Transverse colon (tissue), 4 donors: ENCODE results near the gene SSU72. TPM values are rescaled to one million over a fixed set of nuclear protein-coding genes. Genes with fewer than 3 reads are reported as not detected.

Experiments used
- DNase-seq: peaks from one replicate; pipeline ENCODE4 v3.0.0-alpha.2; 2019
- H3K27ac ChIP-seq, 4 donors: fragments of 200-600 bp; sonication (generic); 2 replicates each; pipeline ENCODE4 v1.5.1; 2016 to 2018; ENCODE audit warnings: inconsistent platforms in 4 of 4
- H3K27me3 ChIP-seq: fragments of 200-600 bp; sonication (generic); 2 replicates; pipeline ENCODE4 v1.5.1; 2017; ENCODE audit warnings: inconsistent platforms
- H3K36me3 ChIP-seq, 4 donors: fragments of 200-600 bp; sonication (generic); 2 replicates each; pipeline ENCODE4 v1.5.1; 2017 to 2019; ENCODE audit warnings: inconsistent platforms in 4 of 4
- H3K4me1 ChIP-seq, 4 donors: fragments of 200-600 bp; sonication (generic); 2 replicates each; pipeline ENCODE4 v1.5.1; 2017 to 2020; ENCODE audit warnings: inconsistent platforms in 4 of 4
- H3K4me3 ChIP-seq, 4 donors: fragments of 200-600 bp; sonication (generic); 1 replicate in 1 of 4; 2 replicates in 3 of 4; pipeline versions ENCODE4 v1.5.1 to v1.6.1; 2017 to 2019; ENCODE audit warnings: inconsistent platforms in 4 of 4
- H3K9me3 ChIP-seq, 2 donors: fragments of 200-600 bp; sonication (generic); 2 replicates each; pipeline ENCODE4 v1.5.1; 2017 to 2019; ENCODE audit warnings: inconsistent platforms in 2 of 2
- EP300 ChIP-seq: sonication (generic); formaldehyde crosslinking; IDR thresholded peaks from one replicate; pipeline ENCODE4 v1.6.1; 2017; ENCODE audit warnings: antibody characterized with exemption, low read depth
- POLR2A ChIP-seq: fragments of 450-650 bp; IDR thresholded peaks from one replicate; pipeline ENCODE4 v1.6.1; 2016; ENCODE audit warnings: antibody characterized with exemption, mild to moderate bottlenecking, moderate library complexity
- POLR2AphosphoS5 ChIP-seq, 3 donors: sonication (generic); formaldehyde crosslinking; IDR thresholded peaks; one replicate each; pipeline ENCODE4 v1.6.1; 2016; ENCODE audit warnings: antibody characterized with exemption in 3 of 3
- WGBS, 2 donors: methylation state at CpG; one replicate each; pipeline ENCODE4 v1.1.5; 2018; ENCODE audit warnings: low coverage in 1 of 2; 5-methylcytosine and 5-hydroxymethylcytosine counted together
- in situ Hi-C, 4 donors: fragments of 200-750 bp; cut with MboI; loops; one replicate each; pipeline versions ENCODE4 v1.15.0 to v1.15.1; 2017; ENCODE audit warnings: low sequenced_read_pairs in 3 of 4, low pct_ligation_motif_present in 1 of 4, low pct_unique_long_range_greater_than_20kb in 1 of 4
- intact Hi-C: fragments of 100-400 bp; cut with DNase I; formaldehyde crosslinking; loops from one replicate; pipeline ENCODE4 v1.15.1; 2023; ENCODE audit warnings: low total_unique reads
- total RNA-seq, 4 donors: library from RNA; depleted of rRNA; stranded (reverse); fragments of >200 nt; gene quantifications; one replicate each; pipeline ENCODE4 v1.1.0, GENCODE V29; 2016
- TF ChIP-seq, protein P1 (sequence below), 5 experiments: fragments of 200-600 bp in 3 of 5; fragments of 450-650 bp in 2 of 5; sonication (generic) in 3 of 5; IDR thresholded peaks; 1 replicate in 2 of 5; 2 replicates in 3 of 5; pipeline ENCODE4 v1.5.1; 2016 to 2017; ENCODE audit warnings: antibody characterized with exemption in 5 of 5, inconsistent platforms in 3 of 5, mild to moderate bottlenecking in 2 of 5, moderate library complexity in 1 of 5

SSU72 gene
- total RNA-seq, 4 donors from 2014 or later = 95.0 to 162 (median 136) TPM

DNA sequence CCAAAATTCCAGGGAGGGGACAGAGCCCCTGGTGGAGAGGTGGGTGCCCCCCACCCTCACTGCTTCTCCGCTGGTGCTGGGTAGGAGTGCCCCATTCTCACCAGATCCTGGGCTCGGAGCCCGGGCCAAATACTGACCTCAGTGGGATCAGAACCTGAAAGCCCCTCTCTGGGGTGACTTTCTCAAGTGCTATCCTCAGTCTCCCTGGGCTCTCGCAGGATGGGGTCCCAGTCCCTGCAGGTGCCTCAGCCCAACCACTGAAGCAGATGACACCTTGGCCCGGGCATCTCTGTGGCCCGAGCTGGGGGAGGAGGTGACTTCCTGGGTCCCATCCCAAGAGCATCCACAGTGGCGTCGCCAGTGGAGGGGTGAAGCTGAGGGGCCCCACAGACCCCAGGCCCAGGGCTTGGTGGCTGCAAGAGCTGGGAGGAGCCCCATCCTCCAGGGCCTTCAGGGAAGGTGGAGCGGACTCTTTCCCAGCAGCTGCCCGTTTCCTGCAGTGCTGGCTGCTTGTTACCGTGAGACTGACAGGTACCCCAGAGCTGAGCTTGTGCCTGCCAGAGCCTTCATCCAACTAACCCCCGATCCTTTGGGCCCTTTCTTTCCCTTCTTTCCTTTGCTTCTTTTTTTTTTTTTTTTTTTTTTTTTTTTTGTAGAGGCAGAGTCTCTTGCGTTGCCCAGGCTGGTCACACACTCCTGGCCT is 29.2 kb upstream of the SSU72 start:
- peaks cover 37% of the 10 kb centered on the region for H3K27me3 ChIP-seq
- no peak for DNase-seq
- no peaks in the 10 kb centered on the region for H3K9me3 ChIP-seq
- in situ Hi-C loops (no loop called here), intact Hi-C loops (no loop called here)
- H3K27ac ChIP-seq = no peak overlapping the region
- H3K4me1 ChIP-seq = peaks cover 5 to 11% (median 10%) of the 10 kb centered on the region in 4 donors
- H3K36me3 ChIP-seq = no peaks in the 10 kb centered on the region
- no peak overlapping the region for H3K4me3 ChIP-seq
- TF ChIP-seq EP300 = no peak
- no peak for TF ChIP-seq POLR2A
- TF ChIP-seq, protein P1, sequence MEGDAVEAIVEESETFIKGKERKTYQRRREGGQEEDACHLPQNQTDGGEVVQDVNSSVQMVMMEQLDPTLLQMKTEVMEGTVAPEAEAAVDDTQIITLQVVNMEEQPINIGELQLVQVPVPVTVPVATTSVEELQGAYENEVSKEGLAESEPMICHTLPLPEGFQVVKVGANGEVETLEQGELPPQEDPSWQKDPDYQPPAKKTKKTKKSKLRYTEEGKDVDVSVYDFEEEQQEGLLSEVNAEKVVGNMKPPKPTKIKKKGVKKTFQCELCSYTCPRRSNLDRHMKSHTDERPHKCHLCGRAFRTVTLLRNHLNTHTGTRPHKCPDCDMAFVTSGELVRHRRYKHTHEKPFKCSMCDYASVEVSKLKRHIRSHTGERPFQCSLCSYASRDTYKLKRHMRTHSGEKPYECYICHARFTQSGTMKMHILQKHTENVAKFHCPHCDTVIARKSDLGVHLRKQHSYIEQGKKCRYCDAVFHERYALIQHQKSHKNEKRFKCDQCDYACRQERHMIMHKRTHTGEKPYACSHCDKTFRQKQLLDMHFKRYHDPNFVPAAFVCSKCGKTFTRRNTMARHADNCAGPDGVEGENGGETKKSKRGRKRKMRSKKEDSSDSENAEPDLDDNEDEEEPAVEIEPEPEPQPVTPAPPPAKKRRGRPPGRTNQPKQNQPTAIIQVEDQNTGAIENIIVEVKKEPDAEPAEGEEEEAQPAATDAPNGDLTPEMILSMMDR (IDR thresholded peaks at IDR 0.05) = no peak
- TF ChIP-seq POLR2AphosphoS5 (IDR thresholded peaks at IDR 0.05) = no peak
- WGBS, 2 donors = 10 to 68% methylated on average over 2 to 9 of the region's 13 CpGs

DNA sequence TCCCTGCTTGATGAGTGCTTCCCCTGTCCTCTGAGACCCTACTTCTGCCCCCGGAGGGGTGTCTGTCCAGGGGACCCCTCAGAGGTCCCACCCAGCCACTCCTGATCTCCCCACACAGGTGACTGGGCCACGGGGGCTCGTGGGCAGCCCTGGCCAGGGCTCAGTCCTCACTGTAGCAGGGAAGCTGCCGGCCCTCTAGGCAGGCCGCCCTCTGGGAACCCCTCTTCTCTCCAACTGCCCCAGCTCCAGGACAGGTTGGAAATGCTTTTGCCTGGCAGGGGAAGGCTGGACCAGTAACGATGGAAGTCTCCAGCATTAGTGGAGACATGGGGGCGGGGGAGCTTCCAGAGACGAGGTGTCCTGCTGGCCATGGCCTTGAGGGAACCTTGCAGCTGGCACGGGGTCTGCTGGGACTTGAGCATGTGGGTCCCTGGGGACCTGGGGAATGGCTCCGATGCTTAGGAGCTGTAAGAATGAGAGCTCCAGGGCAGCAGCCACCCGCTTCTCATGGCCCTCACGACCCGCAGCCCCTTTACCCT is 28.4 kb upstream of the SSU72 start:
- in situ Hi-C loops = no loop called here
- no peaks in the 10 kb centered on the region for H3K9me3 ChIP-seq
- no peaks in the 10 kb centered on the region for H3K36me3 ChIP-seq
- WGBS, 2 donors = 60% methylated on average over 13 of the region's 13 CpGs; no CpG with 5 or more reads in 1 of the 2 donors
- TF ChIP-seq EP300 (no peak), POLR2A (no peak), POLR2AphosphoS5 (IDR thresholded peaks at IDR 0.05) (no peak)
- TF ChIP-seq, protein P1 (IDR thresholded peaks at IDR 0.05) = no peak
- intact Hi-C loops = no loop called here
- DNase-seq = no peak
- peaks cover 45% of the 10 kb centered on the region for H3K27me3 ChIP-seq
- H3K4me1 ChIP-seq = peaks cover 5 to 11% (median 10%) of the 10 kb centered on the region in 4 donors
- no peak overlapping the region for H3K27ac ChIP-seq
- H3K4me3 ChIP-seq = no peak overlapping the region

DNA sequence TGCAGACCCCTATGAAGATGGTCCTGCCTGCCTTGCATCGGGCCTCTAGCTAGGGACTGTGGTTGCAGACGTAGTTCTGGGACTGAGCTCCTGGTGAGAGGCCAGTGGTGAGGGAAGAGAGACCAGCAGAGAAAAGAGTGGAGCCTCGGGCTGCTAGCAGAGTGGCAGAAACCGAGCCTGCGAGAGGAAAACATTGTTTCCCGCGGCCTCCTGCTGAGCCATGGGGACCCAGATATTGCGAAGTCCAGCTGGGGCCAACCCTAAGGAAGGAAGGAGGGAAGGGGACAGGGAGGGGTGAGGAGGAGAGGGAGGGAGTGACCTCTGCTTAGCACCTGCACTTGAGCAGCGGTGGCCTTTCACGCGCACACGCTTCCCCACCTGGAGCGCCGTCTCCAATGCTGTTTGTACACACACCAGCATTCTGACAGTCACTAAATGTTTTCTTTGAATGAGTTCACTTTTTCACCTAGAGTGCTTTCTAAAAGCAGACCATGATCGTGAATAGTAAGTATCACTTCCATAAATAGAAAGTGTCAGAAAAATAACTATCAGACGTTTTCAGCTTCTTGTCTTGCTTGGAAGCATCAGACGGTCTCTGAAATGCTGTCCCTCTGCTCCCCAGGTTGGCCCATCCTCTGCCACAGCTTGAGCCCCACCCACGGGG is 27.8 kb upstream of the SSU72 start:
- in situ Hi-C loops (no loop called here), intact Hi-C loops (no loop called here)
- 38 to 55% methylated on average over 7 to 18 of the region's 18 CpGs for WGBS, 2 donors

More for the DNA sequence above, 27.8 kb upstream of the SSU72 start:
- H3K27me3 ChIP-seq = peaks cover 51% of the 10 kb centered on the region
- no peak overlapping the region for H3K4me3 ChIP-seq
- DNase-seq = no peak
- H3K4me1 ChIP-seq = peaks cover 5 to 14% (median 10%) of the 10 kb centered on the region in 4 donors
- no peaks in the 10 kb centered on the region for H3K9me3 ChIP-seq
- TF ChIP-seq POLR2AphosphoS5 (IDR thresholded peaks at IDR 0.05) (no peak), EP300 (no peak), POLR2A (no peak)
- TF ChIP-seq, protein P1 (IDR thresholded peaks at IDR 0.05) = no peak
- H3K27ac ChIP-seq = no peak overlapping the region
- H3K36me3 ChIP-seq = no peaks in the 10 kb centered on the region
